CD4-positive, alpha-beta T cell treated with Interleukin-4 for 1 hour (primary cell): Measurements from ENCODE around the gene MOB2.
"Not testable (repeated sequence)": the region's sequence is repeated elsewhere in the genome, so short reads cannot be mapped to it uniquely, and the experiment has no call there.

Source experiments
- DNase-seq, 2 donors: peaks; one replicate each; pipeline ENCODE4 v3.0.0-alpha.2; 2020 to 2022

Gene MOB2

GRCh38 chr11:1439341-1439740, 47.2 kb downstream of the MOB2 start:
- no peak for DNase-seq

- DNase-seq, result no peak
These were observed 47.6 kb downstream of the MOB2 start for GRCh38 chr11:1438967-1439330.

GRCh38 chr11:1438261-1438966, 48.2 kb downstream of the MOB2 start:
- DNase-seq, result no peak

GRCh38 chr11:1437500-1437899, 49.1 kb downstream of the MOB2 start:
- DNase-seq, result no peak

GRCh38 chr11:1436468-1437039, 50.0 kb downstream of the MOB2 start:
- DNase-seq, result no peak

GRCh38 chr11:1435820-1436467, 50.6 kb downstream of the MOB2 start:
- no peak for DNase-seq

GRCh38 chr11:1435479-1435819, 51.1 kb downstream of the MOB2 start:
- not testable (repeated sequence) for DNase-seq

GRCh38 chr11:1433977-1434640, 52.5 kb downstream of the MOB2 start:
- no peak for DNase-seq

- DNase-seq, result no peak
These were observed 53.0 kb downstream of the MOB2 start for GRCh38 chr11:1433568-1433967.

GRCh38 chr11:1428762-1429316, 57.7 kb downstream of the MOB2 start:
- DNase-seq, result no peak

- DNase-seq, result no peak
These were observed 61.1 kb downstream of the MOB2 start for GRCh38 chr11:1425439-1425838.

- DNase-seq, result no peak
These were observed 61.6 kb downstream of the MOB2 start for GRCh38 chr11:1425006-1425405.

GRCh38 chr11:1423406-1423805, 63.2 kb downstream of the MOB2 start:
- DNase-seq, result not testable (repeated sequence)

- DNase-seq, result no peak
These were observed 63.6 kb downstream of the MOB2 start for GRCh38 chr11:1422981-1423380.

GRCh38 chr11:1422481-1422880, 64.1 kb downstream of the MOB2 start:
- DNase-seq, result no peak

- DNase-seq, result no peak
These were observed 65.3 kb downstream of the MOB2 start for GRCh38 chr11:1421291-1421690.

GRCh38 chr11:1419811-1420210, 66.8 kb downstream of the MOB2 start:
- no peak for DNase-seq
